Cardiac septum (tissue), 1 donor: ENCODE results near the gene ORAI1. TPM values are rescaled to one million over a fixed set of nuclear protein-coding genes. Genes with fewer than 3 reads are reported as not detected.
"Not testable (repeated sequence)": the region's sequence is repeated elsewhere in the genome, so short reads cannot be mapped to it uniquely, and the experiment has no call there.

Experiments
- DNase-seq: peaks from one replicate; pipeline ENCODE4 v3.0.0-alpha.2; 2020; ENCODE audit warnings: low spot score
- intact Hi-C: fragments of 100-400 bp; cut with DNase I; formaldehyde crosslinking; loops from one replicate; pipeline ENCODE4 v1.14.0; 2022
- total RNA-seq: library from RNA; stranded (reverse); fragmentation: NEBNext Ultra II Directional; extraction: Animal tissue kit (Norgen Biotek cat#: 25700); gene quantifications from one replicate; pipeline ENCODE4 v1.2.1, GENCODE V29; 2021
- donor health status: DM: no; HTN: no; CAD: no.

ORAI1 gene
- total RNA-seq, 1 donor from 2014 or later = 8.0 TPM

- DNase-seq = no peak
- intact Hi-C loops = no loop called here
Measured at GRCh38 chr12:121678305-121678704, 52.0 kb downstream of the ORAI1 start.

DNA sequence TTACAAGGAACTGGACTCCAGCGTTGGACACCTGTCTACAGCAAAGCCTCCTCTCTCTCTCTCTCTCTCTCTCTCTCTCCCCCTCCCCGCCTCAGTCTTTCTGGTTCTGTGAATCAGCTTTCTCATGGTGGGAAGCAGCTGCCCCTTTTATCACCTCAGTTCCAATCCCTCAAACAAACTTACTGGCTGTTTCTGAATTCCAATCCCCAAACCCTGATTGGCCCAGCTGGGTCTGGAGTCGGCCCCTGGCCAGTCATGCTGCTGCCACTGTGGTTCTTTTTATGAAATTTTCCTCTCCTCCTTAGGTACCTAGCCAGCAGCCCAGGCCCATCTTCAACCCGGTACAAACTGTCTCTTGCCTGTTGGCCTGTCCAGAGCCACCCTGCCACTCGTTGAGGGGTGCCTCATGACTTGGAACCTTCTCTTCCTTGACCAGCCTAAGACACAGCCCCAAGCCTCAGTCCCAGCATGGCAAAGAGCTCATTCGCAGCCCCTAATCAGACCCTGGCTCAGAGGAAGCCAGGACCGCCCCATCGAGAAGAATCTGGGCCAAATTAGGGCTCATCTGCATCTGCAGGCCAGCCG lies 52.5 kb downstream of the ORAI1 start:
- no peak for DNase-seq
- intact Hi-C loops = no loop called here

GRCh38 chr12:121679661-121680197 lies 53.4 kb downstream of the ORAI1 start:
- DNase-seq = not testable (repeated sequence)
- intact Hi-C loops = loop anchor here (5.0 kb wide), 1 partner anchor 52 kb away; the partner anchor contains the start of gene ORAI1

DNA sequence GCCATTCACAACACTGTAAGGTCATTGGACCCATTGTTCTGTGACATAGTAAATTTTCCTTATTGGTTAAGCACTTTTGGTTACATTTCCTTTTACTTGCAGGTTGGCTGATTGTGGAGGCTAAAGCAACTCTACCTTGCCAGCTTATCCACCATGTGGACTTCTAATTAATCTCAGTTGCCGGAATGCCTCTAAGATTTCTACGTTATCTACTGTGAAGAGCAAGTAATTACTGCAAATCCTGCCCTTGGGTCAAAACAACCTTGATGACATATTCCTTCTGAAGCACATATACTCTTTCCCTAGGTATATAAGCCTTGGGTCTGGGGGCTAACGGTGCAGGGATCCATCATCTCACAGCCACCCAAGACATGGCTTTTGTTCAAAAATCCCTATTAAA lies 62.6 kb downstream of the ORAI1 start:
- no peak for DNase-seq
- intact Hi-C loops = loop anchor here (5.0 kb wide), 1 partner anchor 152 kb away; no protein-coding TSS in a partner anchor

- no peak for DNase-seq
- intact Hi-C loops = loop anchor here (5.0 kb wide), 1 partner anchor 152 kb away; no protein-coding TSS in a partner anchor
Measured at GRCh38 chr12:121689430-121689829, 63.1 kb downstream of the ORAI1 start.

Other genes with a start within 250 kb of the ORAI1 start
- gene RNF34, start 226.4 kb upstream of the ORAI1 start, total RNA-seq = 31.1 TPM
- gene KDM2B, start 45.5 kb upstream of the ORAI1 start, total RNA-seq = 10.1 TPM
- gene MORN3, start 43.1 kb downstream of the ORAI1 start, total RNA-seq = 0.08 TPM
- 6.2 TPM for gene TMEM120B, start 86.2 kb downstream of the ORAI1 start, total RNA-seq
- gene RHOF, start 167.2 kb downstream of the ORAI1 start, total RNA-seq = 20.9 TPM
- gene SETD1B, start 177.5 kb downstream of the ORAI1 start, total RNA-seq = 13.0 TPM
- gene HPD, start 232.3 kb downstream of the ORAI1 start, total RNA-seq = 1.3 TPM